Motor neuron (in vitro differentiated cells): ENCODE data around the gene GNE. TPM values are rescaled to one million over a fixed set of nuclear protein-coding genes. Genes with fewer than 3 reads are reported as not detected.
"Not testable (repeated sequence)": the region's sequence is repeated elsewhere in the genome, so short reads cannot be mapped to it uniquely, and the experiment has no call there.

Experiments used
- ATAC-seq, 8 experiments: fragments of 200-7000 bp; cut with Tn5 transposase; replicated peaks in 6 of 8; 2 replicates each; pipeline ENCODE4 v1.8.0; 2021; ENCODE audit warnings: mild to moderate bottlenecking in 8 of 8, moderate library complexity in 8 of 8
- H3K27ac ChIP-seq, 2 donors: fragments of 250-450 bp; sonication (Bioruptor Pico); 2 replicates each; pipeline ENCODE4 v1.9.0; 2021; ENCODE audit warnings: antibody characterized with exemption in 2 of 2, mild to moderate bottlenecking in 2 of 2, moderate library complexity in 1 of 2
- H3K4me1 ChIP-seq, 2 donors: fragments of 250-450 bp; sonication (Bioruptor Pico); replicated peaks in 1 of 2; 2 replicates each; pipeline ENCODE4 v1.6.1; 2021; ENCODE audit warnings: antibody characterized with exemption in 2 of 2, mild to moderate bottlenecking in 2 of 2, moderate library complexity in 1 of 2
- H3K4me3 ChIP-seq, 5 donors: fragments of 250-450 bp; sonication (Bioruptor Pico); 2 replicates each; pipeline ENCODE4 v1.9.0; 2021; ENCODE audit warnings: antibody characterized with exemption in 5 of 5, mild to moderate bottlenecking in 5 of 5, moderate library complexity in 4 of 5
- WGBS, 10 experiments: fragments of 450-650 bp; shearing (Covaris generic); methylation state at CpG; one replicate each; pipeline ENCODE4 v1.0.0; 2022; 5-methylcytosine and 5-hydroxymethylcytosine counted together
- in situ Hi-C, 9 experiments: fragments of 400-800 bp; cut with MboI; loops; one replicate each; pipeline ENCODE4 v1.15.0; 2021; ENCODE audit warnings: low sequenced_read_pairs in 9 of 9, low pct_unique_long_range_greater_than_20kb in 2 of 9; ENCODE audit not compliant: unreplicated experiment in 9 of 9
- total RNA-seq, 8 experiments: library from RNA; unstranded; fragments of 300-600 nt; gene quantifications; 2 replicates each; pipeline versions ENCODE4 v1.2.3 to v1.2.4, GENCODE V29; 2022

The GNE gene
- total RNA-seq, 8 experiments from 2014 or later, result 17.0 to 22.7 (median 19.7) TPM

DNA sequence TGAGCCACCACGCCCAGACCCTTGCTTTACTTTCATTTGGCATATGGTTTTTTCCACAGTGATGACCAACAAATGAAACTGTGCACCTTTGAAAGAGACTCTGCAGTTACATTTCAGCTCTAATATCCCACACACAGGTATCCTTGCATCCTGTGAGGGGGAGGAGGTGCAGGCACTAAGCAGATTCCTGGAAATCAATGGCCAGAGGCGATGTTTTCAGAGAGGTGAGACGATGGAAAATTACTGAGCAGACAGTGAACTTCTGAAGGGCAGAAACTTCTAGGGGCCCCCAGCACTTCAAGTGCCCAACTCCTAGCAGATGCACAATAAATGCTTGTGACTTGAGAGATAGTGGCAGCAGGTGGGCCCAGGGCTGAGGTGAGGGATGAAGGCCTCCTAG, 29.8 kb upstream of the GNE start:
- Histone ChIP-seq H3K27ac (no peak overlapping the region), H3K4me1 (peaks cover 0 to 4% of the 10 kb centered on the region in 2 donors), H3K4me3 (no peak overlapping the region)
- ATAC-seq, result no peak
- in situ Hi-C loops, result loop anchor here in 1 of 9 experiments (25.0 kb wide), 1 partner anchor 101 kb away; the partner anchor contains the start of gene CLTA
- 60 to 100% (median 84%) methylated on average over 1 to 3 of the region's 3 CpGs; no CpG with 5 or more reads in 5 of the 10 experiments for WGBS, 10 experiments

DNA sequence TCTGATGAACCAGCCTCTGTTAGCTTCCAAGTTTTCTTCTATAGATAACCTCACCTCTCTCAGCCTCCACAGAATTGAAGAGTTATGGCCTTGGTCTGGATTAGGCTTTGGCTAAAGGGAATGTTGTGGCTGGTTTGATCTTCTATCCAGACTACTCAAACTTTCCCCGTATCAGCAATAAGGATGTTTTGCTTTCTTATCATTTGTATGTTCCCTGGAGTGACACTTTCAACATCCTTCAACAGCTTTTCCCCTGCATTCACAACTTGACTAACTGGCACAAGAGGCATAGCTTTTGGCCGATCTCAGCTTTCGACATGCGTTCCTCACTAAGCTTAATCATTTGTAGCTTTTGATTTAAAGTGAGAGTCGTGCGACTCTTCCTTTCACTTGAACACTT, 28.1 kb upstream of the GNE start:
- in situ Hi-C loops, result loop anchor here in 1 of 9 experiments (25.0 kb wide), 1 partner anchor 99 kb away; the partner anchor contains the start of gene CLTA
- ATAC-seq, result no peak
- 89 to 100% (median 100%) methylated on average over 1 to 6 of the region's 6 CpGs; no CpG with 5 or more reads in 3 of the 10 experiments for WGBS, 10 experiments
- Histone ChIP-seq H3K4me1 (no peaks in the 10 kb centered on the region), H3K4me3 (no peak overlapping the region), H3K27ac (no peak overlapping the region)

DNA sequence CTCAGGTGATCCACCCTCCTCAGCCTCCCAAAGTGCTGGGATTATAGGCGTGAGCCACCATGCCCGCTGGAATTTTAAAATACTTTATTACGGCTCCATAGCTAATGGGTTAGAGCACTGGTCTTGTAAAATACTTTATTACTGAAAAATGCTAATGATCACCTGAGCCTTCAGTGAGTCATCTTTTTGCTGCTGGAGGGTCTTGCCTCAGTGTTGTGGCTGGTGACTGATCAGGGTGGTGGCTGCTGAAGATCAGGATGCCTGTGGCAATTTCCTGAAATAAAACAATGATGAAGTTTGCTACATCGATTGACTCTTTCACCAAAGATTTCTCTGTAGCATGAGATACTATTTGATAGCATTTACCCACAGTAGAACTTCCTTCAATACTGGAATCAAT, 26.0 kb upstream of the GNE start:
- 0 to 100% (median 90%) methylated on average over 1 to 3 of the region's 4 CpGs; no CpG with 5 or more reads in 1 of the 10 experiments for WGBS, 10 experiments
- ATAC-seq, result peak in 3 of 8 experiments; percentile 62 to 93 (median 87)
- in situ Hi-C loops, result loop anchor here in 1 of 9 experiments (25.0 kb wide), 1 partner anchor 97 kb away; the partner anchor contains the start of gene CLTA
- no peak overlapping the region for H3K27ac ChIP-seq
- H3K4me3 ChIP-seq, result no peak overlapping the region
- no peaks in the 10 kb centered on the region for H3K4me1 ChIP-seq

DNA sequence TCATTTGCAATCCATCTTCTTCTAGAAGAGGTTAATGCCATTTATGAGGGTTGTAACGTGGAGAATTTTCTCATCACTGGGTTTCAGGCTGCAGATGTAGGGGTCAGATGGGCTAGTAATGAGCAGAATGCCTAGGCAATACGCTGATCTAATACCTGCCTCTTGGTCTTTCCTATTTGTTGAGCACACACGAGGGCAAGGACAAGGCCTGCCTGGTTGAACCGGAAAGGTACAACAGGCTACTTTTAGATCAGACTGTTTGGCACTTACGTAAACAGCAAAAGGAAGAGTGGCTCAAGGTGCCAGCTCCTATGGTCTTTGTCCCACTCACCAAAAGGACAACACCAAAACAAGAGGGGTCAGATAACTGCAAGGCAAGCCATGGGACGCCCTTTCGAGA, 24.0 kb upstream of the GNE start:
- Histone ChIP-seq H3K27ac (no peak overlapping the region), H3K4me3 (no peak overlapping the region), H3K4me1 (no peaks in the 10 kb centered on the region)
- in situ Hi-C loops, result loop anchor here in 1 of 9 experiments (25.0 kb wide), 1 partner anchor 95 kb away; the partner anchor contains the start of gene CLTA
- no peak for ATAC-seq
- WGBS, 10 experiments, result 68 to 100% (median 84%) methylated on average over 1 to 7 of the region's 7 CpGs; no CpG with 5 or more reads in 1 of the 10 experiments

- 77 to 100% (median 83%) methylated on average over 1 to 4 of the region's 4 CpGs for WGBS, 10 experiments
- H3K4me1 ChIP-seq, result no peaks in the 10 kb centered on the region
- H3K27ac ChIP-seq, result no peak overlapping the region
- no peak for ATAC-seq
- no peak overlapping the region for H3K4me3 ChIP-seq
- in situ Hi-C loops, result loop anchor here in 1 of 9 experiments (25.0 kb wide), 1 partner anchor 94 kb away; the partner anchor contains the start of gene CLTA
Observed at GRCh38 chr9:36280989-36281388, 22.7 kb upstream of the GNE start.

DNA sequence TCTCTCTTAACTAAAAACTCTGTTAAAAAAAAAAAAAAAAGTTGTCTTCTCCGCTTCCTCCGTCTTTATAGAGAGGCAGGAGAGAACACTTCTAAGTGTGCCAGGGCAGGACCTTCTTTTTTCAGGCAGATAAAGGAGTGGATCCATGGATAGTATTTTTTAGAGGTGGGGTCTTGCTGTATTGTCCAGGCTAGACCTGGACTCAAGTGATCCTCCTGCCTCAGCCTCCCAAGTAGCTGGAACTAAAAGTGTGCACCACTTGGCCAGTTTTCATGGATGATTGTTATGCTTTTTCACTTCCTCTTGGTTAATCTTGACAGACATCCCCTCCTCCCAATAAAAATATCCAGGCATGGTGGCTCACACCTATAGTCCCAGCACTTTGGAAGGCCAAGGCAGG, 20.0 kb upstream of the GNE start:
- in situ Hi-C loops, result loop anchor here in 1 of 9 experiments (25.0 kb wide), 1 partner anchor 91 kb away; the partner anchor contains the start of gene CLTA
- H3K27ac ChIP-seq, result no peak overlapping the region
- H3K4me1 ChIP-seq, result no peaks in the 10 kb centered on the region
- no peak overlapping the region for H3K4me3 ChIP-seq
- ATAC-seq, result no peak
- 60 to 100% (median 97%) methylated on average over 1 to 2 of the region's 2 CpGs; no CpG with 5 or more reads in 4 of the 10 experiments for WGBS, 10 experiments

DNA sequence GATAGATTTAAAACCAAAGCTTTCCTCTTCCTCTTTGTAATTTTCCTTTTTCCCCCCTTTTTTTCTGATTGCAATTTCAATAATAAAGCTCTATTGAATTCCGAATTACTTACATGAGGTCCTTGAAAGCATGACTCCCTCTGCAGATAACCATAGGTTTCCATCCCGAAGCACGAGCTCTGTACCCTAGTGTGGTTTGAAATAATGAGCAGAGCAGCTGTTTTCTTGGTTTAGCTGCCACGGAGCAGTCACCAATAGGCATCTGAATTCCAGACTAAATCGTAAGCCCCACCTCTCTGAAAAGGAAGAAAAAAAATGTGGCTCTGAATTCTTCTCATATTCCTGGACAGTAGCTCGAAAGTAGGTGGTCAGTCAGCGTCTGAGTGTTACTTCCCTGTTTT, 18.5 kb upstream of the GNE start:
- ATAC-seq, result peak in 4 of 8 experiments; percentile 43 to 100 (median 98)
- Histone ChIP-seq H3K4me3 (no peak overlapping the region), H3K4me1 (no peaks in the 10 kb centered on the region), H3K27ac (no peak overlapping the region)
- in situ Hi-C loops, result loop anchor here in 1 of 9 experiments (25.0 kb wide), 1 partner anchor 89 kb away; the partner anchor contains the start of gene CLTA
- 3 to 56% (median 40%) methylated on average over 2 to 7 of the region's 7 CpGs for WGBS, 10 experiments

- H3K4me3 ChIP-seq, result no peak overlapping the region
Observed at GRCh38 chr9:36276254-36276653, 18.0 kb upstream of the GNE start.

DNA sequence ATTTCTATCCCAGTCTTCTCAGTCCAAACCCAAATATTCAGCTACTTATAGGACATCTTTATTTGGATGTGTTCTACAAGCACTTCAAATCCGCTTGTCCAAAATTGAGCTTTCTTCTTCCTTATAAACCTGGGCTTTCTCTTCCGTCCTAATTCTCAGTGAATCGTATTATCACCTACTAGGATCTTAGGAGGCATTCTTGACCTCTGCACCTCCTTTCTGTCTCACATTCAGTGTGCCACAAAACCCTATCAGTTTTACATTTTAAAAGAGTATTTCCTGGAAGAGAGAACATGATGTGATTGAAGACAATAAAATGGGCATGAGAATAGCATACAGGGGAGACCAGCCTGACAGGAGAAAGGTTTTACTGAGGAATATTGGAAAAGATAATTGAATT, 16.8 kb upstream of the GNE start:
- no peaks in the 10 kb centered on the region for H3K4me1 ChIP-seq
- ATAC-seq, result no peak
- no peak overlapping the region for H3K27ac ChIP-seq
- no peak overlapping the region for H3K4me3 ChIP-seq
- in situ Hi-C loops, result loop anchor here in 1 of 9 experiments (25.0 kb wide), 1 partner anchor 88 kb away; the partner anchor contains the start of gene CLTA
- WGBS, 10 experiments, result 76 to 100% (median 94%) methylated on average over 2 to 3 of the region's 3 CpGs; no CpG with 5 or more reads in 3 of the 10 experiments

More at GRCh38 chr9:36276254-36276653, 18.0 kb upstream of the GNE start:
- Histone ChIP-seq H3K27ac (no peak overlapping the region), H3K4me1 (no peaks in the 10 kb centered on the region)
- 57 to 100% (median 100%) methylated on average over 1 of the region's 1 CpG; no CpG with 5 or more reads in 3 of the 10 experiments for WGBS, 10 experiments
- no peak for ATAC-seq
- in situ Hi-C loops, result loop anchor here in 1 of 9 experiments (25.0 kb wide), 1 partner anchor 89 kb away; the partner anchor contains the start of gene CLTA

DNA sequence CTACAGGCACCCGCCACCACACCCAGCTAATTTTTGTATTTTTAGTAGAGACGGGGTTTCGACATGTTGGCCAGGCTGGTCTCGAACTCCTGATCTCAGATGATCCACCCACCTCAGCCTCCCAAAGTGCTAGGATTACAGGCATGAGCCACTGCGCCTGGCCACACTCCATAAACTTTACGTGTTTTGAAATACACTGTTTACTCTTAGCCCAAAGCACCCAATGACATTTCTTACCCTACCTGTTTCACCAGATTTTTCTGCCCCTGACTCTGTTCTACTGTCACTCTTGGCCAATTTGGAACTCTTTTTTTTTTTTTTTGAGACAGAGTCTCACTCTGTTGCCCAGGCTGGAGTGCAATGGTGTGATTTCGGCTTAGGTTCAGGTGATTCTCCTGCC, 15.1 kb upstream of the GNE start:
- ATAC-seq, H3K4me3 ChIP-seq, H3K27ac ChIP-seq, H3K4me1 ChIP-seq: not testable (repeated sequence)
- in situ Hi-C loops, result loop anchor here in 1 of 9 experiments (25.0 kb wide), 1 partner anchor 111 kb away; the partner anchor contains the start of gene CCIN
- 75 to 100% (median 100%) methylated on average over 1 to 5 of the region's 7 CpGs; no CpG with 5 or more reads in 2 of the 10 experiments for WGBS, 10 experiments

- Histone ChIP-seq H3K4me1 (no peaks in the 10 kb centered on the region), H3K4me3 (no peak overlapping the region), H3K27ac (no peak overlapping the region)
- in situ Hi-C loops, result loop anchor here in 1 of 9 experiments (25.0 kb wide), 1 partner anchor 106 kb away; the partner anchor contains the start of gene CCIN
- WGBS, 10 experiments, result 60 to 100% (median 93%) methylated on average over 1 to 2 of the region's 3 CpGs; no CpG with 5 or more reads in 5 of the 10 experiments
- ATAC-seq, result peak in 1 of 8 experiments; percentile 26
Observed at GRCh38 chr9:36268007-36268427, 9.8 kb upstream of the GNE start.

DNA sequence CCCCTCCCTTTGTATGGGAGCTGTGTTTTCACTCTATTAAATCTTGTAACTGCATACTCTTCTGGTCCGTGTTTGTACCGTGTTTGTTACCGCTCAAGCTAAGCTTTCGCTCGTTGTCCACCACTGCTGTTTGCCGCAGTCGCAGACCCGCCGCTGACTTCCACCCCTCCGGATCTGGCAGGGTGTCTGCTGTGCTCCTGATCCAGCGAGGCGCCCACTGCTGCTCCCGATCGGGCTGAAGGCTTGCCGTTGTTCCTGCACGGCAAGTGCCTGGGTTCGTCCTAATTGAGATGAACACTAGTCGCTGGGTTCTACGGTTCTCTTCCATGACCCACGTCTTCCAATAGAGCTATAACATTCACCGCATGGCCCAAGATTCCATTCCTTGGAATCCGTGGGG, 6.6 kb upstream of the GNE start:
- Histone ChIP-seq H3K4me1 (no peaks in the 10 kb centered on the region), H3K4me3 (no peak overlapping the region), H3K27ac (no peak overlapping the region)
- in situ Hi-C loops, result loop anchor here in 1 of 9 experiments (25.0 kb wide), 1 partner anchor 103 kb away; the partner anchor contains the start of gene CCIN
- ATAC-seq, result no peak
- WGBS, 10 experiments, result 93 to 100% (median 94%) methylated on average over 2 to 14 of the region's 22 CpGs; no CpG with 5 or more reads in 2 of the 10 experiments

DNA sequence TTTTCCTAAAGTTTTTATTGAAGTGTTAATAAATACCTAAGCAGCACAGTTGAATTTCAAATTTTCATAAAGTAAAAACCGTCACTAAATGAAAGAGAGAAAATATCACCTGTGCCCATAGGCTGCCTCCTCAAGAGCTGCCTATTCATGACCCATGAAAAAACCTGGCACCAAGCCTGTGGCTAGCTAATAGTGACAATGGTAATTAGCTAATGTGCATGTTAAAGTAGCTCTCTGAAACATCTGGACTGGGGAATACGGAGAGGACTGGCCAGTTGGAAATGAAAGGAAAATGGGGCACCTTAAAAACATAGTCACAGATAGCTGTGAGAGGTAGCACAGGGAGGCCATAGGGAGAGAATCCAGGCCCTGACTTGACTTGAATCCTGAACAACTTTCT, 5.4 kb upstream of the GNE start:
- H3K4me3 ChIP-seq, result no peak overlapping the region
- WGBS, 10 experiments, result 0 to 93% (median 64%) methylated on average over 1 to 2 of the region's 2 CpGs; no CpG with 5 or more reads in 2 of the 10 experiments
- ATAC-seq, result peak in 3 of 8 experiments; percentile 75 to 79 (median 76)
- no peak overlapping the region for H3K27ac ChIP-seq
- in situ Hi-C loops, result loop anchor here in 1 of 9 experiments (25.0 kb wide), 1 partner anchor 101 kb away; the partner anchor contains the start of gene CCIN
- no peaks in the 10 kb centered on the region for H3K4me1 ChIP-seq
